GM18909 (cell line): ENCODE data around the gene SLC5A6.
"Not testable (repeated sequence)": the region's sequence is repeated elsewhere in the genome, so short reads cannot be mapped to it uniquely, and the experiment has no call there.

Experiments
- ATAC-seq: cut with Tn5 transposase; IDR thresholded peaks from one replicate; pipeline ENCODE4 v1.9.1; 2021; ENCODE audit warnings: mild to moderate bottlenecking; ENCODE audit not compliant: unreplicated experiment, poor library complexity

Gene SLC5A6

DNA sequence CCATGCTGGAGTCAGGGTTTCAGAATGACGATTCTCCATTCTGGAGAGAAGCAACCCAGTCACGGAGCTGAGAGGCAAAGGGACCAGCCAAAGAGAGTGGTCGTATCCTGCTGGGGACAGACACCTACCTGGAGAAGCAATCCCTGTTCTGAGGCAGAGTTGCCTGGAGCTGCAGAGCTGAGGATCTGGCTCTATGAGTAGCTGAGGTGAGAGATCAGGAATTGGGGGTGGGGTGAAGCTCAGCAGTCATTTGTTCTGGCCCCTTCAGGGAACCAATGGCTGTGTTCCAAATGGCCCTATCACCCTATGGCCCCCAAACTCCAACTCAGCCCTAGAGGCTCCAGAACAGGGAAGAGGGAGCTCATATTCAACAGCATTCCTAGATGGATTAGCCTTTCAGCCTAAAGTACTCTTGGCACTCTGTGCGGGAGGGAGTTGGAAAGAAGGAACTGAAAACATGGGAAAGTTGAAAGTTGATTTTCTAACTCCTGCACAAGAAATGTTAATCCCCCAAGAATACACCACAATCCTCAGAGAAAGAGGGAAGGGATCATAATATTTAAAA, 3.5 kb downstream of the SLC5A6 start:
- ATAC-seq = no peak

DNA sequence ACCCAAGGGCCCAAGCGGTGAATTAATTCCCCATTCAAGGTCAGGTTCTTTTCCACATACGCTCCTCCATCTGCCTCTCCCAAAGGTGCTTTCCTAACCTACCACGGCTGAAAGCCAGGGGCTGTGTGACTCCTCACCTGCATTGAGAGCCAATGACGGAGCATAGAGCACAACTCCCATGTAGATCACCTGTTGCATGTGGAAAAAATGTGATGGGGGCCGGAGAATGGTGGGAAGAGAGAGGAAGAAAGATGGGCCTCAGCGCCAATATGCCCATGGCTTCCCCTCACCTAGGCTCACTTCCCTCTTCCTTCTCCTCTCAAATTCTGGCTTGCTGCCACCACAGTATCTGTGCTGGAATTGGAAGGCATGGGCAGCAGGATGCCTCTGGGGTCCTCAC, 5.7 kb downstream of the SLC5A6 start:
- no peak for ATAC-seq

DNA sequence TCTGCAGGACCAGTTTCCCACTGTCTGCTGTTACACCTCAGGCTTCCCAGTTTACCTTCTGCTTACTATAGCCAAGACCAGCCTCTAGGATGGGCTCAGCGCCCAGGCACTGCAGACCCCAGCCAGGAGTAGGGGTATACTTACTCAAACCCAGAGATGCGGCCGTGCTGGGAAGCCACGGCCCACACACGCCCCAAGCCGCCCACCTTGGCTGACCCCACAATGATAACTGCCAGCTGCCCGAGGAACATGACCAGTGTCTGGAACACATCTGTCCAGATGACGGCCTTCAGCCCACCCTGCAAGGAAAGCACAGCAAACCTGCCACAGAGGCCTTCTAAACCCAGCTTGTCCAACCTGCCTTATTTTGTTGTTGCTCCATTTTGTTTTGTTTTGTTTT, 6.9 kb downstream of the SLC5A6 start:
- no peak for ATAC-seq

DNA sequence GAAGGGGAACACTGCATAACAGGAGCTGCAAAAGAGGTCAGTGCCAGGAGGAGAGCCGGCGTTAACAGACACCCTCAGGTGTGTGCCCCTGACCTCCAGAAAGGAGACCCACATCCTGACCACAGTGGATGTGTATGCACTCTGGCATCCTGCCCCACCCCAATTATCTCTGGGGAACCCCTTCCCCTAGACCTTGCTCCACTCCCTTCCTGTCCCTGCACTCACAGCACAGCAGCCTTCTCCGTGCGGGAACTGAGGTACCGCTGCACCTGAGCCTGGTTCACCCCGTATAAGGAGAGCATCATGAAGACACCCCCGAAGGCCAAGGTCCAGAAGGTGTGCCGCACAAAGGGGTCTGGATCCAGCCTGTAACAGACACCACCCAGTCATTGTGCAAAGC, 7.5 kb downstream of the SLC5A6 start:
- ATAC-seq = no peak

DNA sequence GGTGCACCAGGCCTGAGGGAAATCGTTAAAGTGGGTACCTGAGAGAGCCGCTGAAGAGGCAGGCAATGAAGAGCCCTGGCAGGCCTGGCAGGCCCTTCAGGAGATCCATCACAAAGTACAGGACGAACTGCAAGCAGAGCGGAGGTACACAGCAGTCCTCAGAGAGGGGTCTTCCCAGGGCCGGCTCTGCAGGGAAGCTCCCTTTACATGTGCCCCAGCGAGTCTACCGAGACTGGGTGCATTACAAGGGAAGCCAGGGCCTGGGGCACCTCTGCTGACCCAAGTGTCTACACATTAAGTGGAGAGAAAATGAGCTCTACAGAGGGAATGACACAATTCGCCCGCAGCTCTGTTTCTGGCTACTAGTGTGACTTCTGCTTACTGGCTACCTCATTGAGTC, 8.3 kb downstream of the SLC5A6 start:
- no peak for ATAC-seq

DNA sequence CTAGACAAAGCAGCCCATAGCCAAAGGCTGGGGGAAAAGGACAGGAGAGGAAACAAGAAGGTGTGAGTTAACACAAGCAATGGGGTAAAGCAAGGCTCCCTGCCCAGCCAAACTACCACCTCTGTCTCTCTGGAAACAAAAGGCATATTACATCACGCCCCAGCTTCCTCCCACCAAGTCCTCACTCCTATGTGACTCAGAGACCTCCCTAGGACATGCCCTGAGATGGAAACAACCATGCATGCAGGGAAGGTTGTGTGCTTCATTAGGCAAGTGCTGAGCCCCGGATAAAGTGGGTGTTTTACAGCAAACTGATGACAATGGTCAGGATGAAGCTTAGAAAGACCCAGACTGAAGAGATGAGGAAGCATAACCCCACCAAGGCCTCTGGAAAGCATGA, 9.2 kb downstream of the SLC5A6 start:
- ATAC-seq = no peak

DNA sequence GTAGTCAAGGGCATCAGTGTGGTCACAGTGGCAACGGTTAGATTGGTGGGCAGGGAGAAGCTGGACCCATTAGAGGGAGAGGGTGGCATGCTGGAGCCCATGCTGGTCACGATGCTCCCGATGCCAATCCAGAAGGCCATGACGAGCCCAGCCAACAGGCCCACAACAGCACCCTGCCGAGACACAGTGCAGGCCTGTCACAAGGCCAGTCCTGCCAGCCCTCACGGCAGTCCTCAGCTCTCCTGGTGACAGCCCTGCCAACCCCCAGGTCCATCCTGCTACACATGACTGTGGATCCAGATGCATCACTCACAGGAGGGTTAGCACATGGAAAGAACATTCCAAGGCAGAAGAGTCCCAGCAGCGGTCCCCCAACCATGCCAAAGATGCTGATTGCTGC, 10.4 kb downstream of the SLC5A6 start:
- ATAC-seq = no peak

DNA sequence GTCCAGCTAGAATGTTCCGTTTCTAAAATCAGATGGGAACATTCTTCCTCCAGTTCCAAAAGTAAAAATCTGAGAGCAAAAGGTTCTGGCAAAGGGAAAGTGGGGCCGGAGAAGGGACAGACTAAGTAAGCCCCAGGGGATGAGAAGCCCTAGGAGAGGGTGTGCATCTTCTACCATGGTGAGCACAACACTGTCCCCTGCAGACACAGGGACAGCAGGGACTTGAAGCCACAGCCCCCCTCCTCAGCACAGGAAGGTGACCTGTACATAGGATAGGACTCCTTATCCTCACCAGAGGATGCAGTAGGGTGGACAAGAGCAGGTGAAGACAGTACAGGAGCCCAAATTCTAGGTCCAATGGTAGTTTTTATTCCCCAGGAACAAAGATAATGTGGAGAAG, 12.8 kb downstream of the SLC5A6 start:
- ATAC-seq = no peak

DNA sequence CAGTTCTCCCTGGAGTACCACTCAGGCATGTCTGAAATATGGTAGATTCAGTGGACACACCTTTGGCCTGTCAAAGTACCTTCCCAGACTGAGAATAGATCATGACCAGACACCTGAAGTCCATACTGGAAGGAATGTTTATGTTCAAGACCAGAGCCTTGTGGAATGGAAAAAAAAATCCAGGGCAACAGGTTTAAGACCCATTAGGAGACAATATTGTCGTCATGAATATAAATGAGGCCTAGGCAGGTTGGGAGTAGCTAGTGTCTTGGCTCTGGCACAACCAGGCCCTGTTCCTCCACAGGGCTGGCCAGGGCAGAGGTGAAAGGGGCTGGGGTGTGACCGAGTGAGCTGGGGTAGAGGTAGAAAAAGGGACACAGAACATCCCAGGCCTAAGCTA, 13.4 kb downstream of the SLC5A6 start:
- no peak for ATAC-seq

DNA sequence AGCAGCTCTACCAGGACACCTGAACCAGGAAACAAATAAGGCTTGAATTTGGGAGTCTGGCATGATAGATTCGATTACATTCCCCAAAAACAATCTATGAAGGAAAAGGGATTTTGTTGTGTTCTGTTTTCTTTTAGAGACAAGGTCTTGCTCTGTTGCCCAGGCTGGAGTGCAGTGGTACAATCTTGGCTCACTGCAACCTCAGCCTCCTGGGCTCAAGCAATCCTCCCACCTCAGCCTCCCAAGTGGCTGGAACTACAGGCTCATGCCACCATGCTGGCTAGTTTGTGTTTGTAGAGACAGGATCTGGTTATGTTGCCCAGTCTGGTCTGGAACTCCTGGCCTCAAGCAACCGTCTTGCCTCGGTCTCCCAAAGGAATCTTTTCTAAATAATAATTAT, 14.0 kb downstream of the SLC5A6 start:
- ATAC-seq = not testable (repeated sequence)

DNA sequence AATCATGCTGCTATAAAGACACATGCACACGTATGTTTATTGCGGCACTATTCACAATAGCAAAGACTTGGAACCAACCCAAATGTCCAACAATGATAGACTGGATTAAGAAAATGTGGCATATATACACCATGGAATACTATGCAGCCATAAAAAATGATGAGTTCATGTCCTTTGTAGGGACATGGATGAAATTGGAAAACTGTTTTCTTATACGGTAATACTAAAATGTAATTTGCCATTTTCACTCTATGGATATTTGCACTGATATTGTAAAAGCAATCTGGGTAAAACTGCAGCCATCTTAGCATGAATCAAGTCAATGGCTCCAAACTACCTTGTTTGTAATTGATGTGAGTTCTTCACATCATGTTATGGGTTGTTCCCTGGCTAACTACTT, 16.3 kb downstream of the SLC5A6 start:
- not testable (repeated sequence) for ATAC-seq

DNA sequence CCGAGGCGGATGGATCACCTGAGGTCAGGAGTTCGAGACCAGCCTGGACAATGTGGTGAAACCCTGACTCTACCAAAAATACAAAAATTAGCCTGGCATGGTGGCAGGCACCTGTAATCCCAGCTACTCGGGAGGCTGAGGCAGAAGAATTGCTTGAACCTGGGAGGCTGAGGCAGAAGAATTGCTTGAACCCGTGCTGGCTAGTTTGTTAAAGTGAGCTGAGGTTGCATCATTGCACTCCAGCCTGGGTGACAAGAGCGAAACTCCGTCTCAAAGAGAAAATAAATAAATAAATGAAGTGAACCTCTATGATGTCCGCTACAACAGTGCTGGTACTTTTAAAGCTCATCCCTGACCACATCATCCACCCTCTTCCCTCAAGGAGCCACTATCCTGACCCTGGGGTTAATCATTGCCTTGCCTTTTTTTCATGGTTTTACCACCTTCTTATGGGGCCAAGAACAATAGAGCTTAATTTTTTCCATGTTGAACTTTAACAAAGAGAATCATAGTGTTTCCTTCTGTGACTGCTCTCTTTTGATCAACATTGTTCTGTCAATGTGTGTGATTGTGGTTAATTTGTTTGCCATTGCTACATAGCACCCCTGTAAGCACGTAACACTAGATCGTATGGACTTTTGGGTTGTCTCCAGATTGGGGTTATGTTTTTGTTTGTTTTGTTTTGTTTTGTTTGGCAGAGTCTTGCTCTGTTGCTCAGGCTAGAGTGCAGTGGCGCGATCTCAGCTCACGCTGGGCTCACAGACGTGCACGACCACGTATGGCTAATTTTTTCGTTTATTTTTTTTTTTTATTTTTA, 17.3 kb downstream of the SLC5A6 start:
- ATAC-seq = no peak

DNA sequence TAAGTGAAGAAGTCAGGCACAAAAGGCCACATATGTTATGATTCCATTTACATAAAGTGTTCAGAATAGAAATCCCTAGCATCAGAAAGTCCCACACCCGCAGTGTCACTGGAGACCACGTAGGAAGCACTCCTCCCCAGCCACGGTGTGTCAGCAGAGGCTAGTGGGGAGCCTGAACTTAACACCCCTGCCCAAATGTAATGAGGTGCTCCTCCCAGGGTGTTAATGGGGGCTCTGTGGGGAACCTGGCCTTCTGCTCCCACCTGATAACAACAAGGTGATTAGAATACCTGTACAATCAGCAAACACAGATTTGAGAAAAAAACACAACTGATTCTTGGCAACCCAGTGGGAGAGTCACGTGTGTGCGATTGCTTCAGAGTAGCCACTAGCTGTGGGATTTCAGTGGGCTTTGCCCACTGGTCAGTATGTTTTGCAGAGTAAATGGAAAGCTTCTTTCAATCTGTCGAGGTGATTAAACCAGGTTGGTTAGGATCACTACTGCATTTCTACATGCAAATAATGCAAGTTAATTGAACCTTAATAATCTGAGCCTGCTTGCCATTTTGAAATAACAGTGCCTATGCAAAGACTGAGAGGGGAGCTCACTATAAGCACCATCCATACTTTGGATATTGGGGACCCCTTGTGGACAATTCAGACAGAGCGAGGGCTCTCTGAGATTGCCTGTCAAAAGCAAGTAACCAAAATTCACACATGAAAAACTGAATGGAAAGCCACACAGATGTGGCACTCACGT, 20.8 kb downstream of the SLC5A6 start:
- ATAC-seq = no peak

DNA sequence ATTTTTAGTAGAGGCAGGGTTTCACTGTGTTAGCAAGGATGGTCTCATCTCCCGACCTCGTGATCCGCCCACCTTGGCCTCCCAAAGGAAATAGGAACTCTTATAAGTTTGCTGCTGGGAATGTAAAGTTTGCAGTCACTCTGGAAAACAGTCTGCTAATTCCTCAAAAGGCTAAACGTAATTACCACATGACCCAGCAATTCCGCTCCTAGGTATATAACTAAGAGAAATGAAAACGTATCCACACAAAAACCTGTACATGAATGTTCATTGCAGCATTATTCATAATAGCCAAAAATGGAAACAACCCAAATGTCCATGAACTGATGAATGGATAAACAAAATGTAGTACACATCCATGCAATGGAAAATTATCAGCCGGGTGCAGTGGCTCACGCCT, 22.1 kb downstream of the SLC5A6 start:
- ATAC-seq = no peak

DNA sequence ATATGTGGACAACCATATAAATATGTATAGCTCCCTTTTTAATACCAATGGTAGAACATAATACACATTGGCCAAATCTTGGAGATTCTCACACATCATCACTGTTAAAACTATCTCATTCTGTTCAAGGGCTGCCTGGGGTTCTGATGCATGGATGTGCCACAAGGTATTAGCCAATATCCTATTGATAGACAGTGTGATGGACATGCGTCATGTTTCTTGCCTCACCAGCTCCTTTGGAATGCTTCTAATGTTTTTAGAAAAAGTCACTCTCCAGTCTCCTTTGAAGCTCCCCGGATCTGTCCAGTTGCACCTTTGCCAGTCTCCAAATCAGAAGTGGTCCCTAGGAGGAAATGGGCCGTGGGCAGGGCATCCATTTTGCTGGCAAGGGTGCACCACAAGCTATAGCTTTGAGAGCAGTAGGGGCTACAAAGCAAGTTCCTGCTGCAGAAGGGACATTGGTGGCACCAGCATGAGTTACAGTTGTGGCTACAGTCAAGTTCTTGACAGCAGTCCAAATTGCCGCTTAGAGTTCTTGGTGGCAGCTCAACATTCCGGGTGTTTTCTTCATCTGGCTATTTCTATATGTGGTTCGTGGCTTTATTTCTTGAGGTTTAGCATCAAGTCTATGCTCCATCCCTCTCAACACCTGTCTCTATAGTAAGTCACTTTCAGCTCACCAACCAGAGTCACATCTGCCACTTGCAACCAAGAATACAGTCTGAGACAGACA, 25.3 kb downstream of the SLC5A6 start:
- no peak for ATAC-seq

DNA sequence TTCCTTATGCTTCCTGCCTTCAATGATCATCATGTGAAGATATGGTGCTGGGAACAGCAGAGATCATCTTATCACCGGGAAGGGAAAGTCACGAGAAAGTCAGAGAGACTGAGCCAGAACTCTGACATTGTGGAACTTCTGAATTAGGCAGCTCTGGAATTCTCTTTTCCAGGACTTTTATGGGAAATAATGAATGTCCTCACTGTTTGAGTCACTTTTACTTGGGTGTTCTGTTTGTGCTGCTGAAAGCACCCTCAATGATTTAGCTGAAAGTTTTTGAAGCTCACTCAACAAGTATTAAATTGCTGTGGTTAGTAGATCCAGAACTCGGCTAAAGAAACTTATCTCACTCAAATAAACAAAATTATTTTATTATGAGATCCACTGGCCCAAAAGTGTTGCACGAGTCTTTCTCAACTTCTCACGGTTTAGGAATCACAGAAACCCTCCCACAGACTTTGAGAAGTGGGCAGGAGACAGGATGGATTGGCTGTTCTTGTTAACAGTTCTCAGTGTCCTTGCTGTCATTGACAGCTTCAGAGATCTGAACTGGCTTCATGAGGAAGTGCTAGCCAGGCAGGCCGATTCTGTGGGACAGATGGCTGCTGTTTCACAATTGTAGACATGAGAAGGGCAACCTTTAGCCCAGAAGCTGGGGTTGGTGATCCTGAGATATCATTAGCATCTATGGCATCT, 26.6 kb downstream of the SLC5A6 start:
- no peak for ATAC-seq

DNA sequence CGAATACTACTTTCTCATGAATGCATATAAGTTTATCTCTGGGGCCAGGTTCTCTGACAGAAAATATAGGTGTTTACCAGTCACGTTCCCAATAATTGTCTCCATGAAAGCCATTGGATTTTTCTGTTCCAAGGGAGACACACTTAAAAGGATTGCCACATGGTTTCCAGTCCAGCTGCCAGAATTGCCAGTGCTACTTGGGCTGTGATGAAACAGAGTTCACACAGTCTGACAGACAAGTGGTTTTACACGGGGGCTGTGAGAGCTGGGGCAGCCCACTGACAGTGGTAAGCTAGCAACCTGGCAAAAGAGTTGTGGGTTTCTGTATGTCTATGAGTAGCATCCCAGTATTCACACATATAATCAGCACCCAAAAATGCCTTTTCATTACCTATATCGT, 28.0 kb downstream of the SLC5A6 start:
- ATAC-seq = no peak

DNA sequence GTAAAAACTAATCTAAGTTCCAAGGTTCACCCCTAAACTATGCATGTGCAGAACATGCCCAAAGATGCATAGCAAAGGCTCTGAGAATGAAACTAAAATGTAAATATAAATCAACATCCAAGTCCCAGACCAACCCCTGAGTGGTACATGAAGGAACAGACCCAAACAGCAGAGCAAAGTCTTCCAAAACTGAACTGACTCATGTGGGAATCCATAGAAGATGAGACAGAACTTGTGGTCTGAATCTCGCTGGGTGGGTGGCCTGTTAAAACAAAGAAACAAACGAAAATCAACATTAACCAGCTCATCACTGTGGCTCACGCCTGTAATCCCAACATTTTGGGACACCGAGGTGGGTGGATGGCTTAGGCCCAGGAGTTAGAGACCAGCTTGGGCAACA, 29.7 kb downstream of the SLC5A6 start:
- no peak for ATAC-seq

DNA sequence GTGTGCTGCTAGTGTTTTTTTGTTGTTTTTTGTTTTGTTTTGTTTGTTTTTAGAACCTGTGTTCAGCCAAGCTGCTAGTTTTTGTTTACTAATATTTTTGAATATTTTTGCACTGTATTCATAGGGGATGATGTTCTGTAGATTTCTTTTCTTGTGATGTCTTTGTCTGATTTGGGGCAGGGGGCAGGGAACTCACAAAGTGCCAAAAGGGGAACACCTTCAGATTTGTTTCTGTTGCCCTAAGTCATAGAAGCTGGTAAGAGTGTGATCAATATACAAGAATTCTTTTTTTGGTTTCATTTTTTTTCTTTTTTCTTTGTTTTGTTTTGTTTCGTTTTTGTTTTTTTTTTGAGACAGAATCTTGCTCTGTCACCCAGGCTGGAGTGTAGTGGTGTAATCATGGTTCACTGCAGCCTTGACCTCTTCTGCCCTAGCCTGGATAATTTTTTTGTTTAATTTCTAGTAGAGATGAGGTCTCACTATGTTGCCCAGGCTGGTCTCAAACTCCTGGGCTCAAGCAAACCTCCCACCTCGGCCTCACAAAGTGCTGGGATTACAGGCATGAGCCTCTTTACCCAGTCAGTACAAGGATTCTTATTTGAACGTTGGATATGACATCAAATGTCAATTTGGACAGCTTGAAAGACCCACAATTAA, 32.6 kb downstream of the SLC5A6 start:
- ATAC-seq = no peak

DNA sequence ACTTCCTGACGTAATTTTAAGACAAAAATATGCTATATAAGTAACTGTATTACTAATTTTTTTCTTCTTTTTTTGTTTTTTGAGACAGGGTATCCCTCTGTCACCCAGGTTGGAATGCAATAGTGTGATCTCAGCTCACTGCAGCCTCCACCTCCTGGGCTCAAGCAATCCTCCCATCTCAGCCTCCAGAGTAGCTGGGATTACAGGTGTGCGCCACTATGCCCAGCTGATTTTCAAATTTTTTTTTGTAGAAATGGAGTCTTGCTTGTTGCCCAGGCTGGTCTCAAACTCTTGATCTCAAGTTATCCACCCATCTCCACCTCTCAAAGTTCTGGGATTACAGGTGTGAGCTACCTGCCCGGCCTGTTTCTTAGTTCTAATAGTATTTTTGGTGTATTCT, 33.6 kb downstream of the SLC5A6 start:
- ATAC-seq = no peak
